ENCODE data around the gene TRAF6. TPM values are rescaled to one million over a fixed set of nuclear protein-coding genes. Genes with fewer than 3 reads are reported as not detected.
A peak's percentile ranks its signal among the peaks of the same experiment; 100 is the strongest.

TRAF6 gene
- total RNA-seq, 1 donor from 2014 or later, result 20.4 TPM

DNA sequence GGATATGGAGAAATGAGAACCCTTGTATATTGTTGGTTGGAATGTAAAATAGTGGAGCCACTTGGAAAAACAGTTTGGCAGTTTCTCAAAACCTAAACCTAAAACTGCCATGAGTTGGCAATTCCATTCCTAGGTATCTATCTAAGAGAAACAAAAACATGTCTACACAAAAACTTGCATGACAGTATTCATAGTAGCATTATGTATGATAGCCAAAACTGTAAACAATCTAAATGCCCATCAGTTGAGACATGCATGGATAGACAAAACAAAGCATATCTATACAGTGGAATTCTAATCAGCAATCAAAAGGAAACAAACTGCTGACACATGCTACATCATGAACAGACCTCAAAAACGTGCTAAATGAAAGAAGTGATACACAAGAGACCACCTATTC lies 34.9 kb downstream of the TRAF6 start:
- H3K36me3 Mint-ChIP-seq (ENCODE audit: low read depth, unreplicated experiment), result no peaks in the 10 kb centered on the region
- H3K27me3 Mint-ChIP-seq (ENCODE audit: unreplicated experiment), result peaks cover 3% of the 10 kb centered on the region
- no peak overlapping the region for H3K27ac Mint-ChIP-seq (ENCODE audit: unreplicated experiment)
- H3K9me3 Mint-ChIP-seq (ENCODE audit: unreplicated experiment), result no peaks in the 10 kb centered on the region
- TF ChIP-seq, protein P1, sequence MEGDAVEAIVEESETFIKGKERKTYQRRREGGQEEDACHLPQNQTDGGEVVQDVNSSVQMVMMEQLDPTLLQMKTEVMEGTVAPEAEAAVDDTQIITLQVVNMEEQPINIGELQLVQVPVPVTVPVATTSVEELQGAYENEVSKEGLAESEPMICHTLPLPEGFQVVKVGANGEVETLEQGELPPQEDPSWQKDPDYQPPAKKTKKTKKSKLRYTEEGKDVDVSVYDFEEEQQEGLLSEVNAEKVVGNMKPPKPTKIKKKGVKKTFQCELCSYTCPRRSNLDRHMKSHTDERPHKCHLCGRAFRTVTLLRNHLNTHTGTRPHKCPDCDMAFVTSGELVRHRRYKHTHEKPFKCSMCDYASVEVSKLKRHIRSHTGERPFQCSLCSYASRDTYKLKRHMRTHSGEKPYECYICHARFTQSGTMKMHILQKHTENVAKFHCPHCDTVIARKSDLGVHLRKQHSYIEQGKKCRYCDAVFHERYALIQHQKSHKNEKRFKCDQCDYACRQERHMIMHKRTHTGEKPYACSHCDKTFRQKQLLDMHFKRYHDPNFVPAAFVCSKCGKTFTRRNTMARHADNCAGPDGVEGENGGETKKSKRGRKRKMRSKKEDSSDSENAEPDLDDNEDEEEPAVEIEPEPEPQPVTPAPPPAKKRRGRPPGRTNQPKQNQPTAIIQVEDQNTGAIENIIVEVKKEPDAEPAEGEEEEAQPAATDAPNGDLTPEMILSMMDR (IDR thresholded peaks at IDR 0.05; ENCODE audit: unreplicated experiment), result no peak
- H3K4me1 Mint-ChIP-seq (ENCODE audit: unreplicated experiment), result peaks cover 2% of the 10 kb centered on the region
- DNase-seq (ENCODE audit: low spot score), result no peak
- no peak overlapping the region for H3K4me3 Mint-ChIP-seq (ENCODE audit: unreplicated experiment)

DNA sequence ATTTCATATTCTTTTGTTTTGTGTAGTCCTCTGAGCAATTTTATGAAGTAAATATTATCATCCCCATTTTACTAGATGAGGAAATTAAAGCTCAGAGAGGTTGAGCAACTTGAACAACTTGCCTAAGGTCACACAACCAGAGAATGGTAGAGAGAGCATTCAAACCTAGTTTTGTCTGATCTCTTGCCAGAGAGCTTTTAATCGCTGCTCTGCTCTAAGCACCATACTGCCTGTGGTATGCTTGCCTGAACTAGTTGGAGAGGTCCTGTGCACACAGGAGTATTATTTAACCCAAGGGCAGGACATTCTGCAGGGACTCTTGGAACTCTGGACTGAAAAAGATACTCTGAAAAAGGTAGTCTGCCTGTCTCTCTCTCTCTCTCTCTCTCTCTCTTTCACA lies 38.5 kb downstream of the TRAF6 start:
- H3K9me3 Mint-ChIP-seq (ENCODE audit: unreplicated experiment), result no peaks in the 10 kb centered on the region
- DNase-seq (ENCODE audit: low spot score), result no peak
- TF ChIP-seq, protein P1 (IDR thresholded peaks at IDR 0.05; ENCODE audit: unreplicated experiment), result no peak
- H3K36me3 Mint-ChIP-seq (ENCODE audit: low read depth, unreplicated experiment), result peaks cover 12% of the 10 kb centered on the region
- H3K4me3 Mint-ChIP-seq (ENCODE audit: unreplicated experiment), result peak overlapping the region; percentile 68
- H3K27ac Mint-ChIP-seq (ENCODE audit: unreplicated experiment), result no peak overlapping the region
- H3K4me1 Mint-ChIP-seq (ENCODE audit: unreplicated experiment), result peaks cover 17% of the 10 kb centered on the region
- peaks cover 3% of the 10 kb centered on the region for H3K27me3 Mint-ChIP-seq (ENCODE audit: unreplicated experiment)

DNA sequence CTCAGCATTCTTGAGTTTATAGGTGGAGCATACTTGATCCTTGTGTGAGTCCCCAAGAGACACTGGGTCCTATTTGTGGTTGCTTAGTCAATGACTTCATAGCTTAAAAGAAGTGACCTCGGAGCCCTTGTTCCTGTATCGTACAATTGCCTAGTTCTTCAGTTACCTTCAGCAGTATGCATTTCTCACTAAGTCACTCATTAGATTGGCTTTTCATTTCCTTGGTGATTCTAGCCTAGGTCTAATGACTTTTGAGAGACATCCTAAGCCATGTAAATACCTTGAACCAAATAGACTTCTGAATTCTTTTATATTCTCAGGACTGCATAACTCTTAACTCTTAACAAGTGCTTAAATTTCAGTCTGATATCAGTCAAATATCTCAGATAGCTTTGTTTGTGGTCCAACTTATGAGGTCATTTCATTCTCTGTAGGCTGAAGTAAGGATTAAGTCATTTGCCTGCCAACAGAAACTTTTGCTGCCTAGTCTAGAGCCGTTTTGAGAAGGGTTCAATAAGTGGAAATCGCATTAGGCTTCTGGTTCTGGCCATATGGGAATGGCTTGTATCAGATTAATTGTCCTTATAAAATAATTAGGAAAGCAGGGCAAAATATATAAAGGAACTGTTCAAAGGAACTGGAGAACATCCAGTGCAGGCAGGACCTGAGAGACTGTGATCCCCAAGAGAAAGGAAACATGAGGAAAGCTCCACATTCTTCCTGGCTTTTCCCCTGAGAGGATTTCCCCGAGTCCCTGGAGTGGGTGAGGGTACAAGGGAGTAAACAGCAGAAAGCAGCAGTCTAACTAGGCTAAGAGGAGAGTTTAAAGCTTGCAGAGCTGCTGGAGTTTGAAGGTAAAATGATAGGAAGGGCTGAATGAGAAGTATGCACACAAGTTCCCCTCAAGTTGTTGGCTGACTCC lies 39.9 kb downstream of the TRAF6 start:
- H3K9me3 Mint-ChIP-seq (ENCODE audit: unreplicated experiment), result no peaks in the 10 kb centered on the region
- H3K4me3 Mint-ChIP-seq (ENCODE audit: unreplicated experiment), result no peak overlapping the region
- TF ChIP-seq, protein P1 (IDR thresholded peaks at IDR 0.05; ENCODE audit: unreplicated experiment), result no peak
- no peak overlapping the region for H3K27ac Mint-ChIP-seq (ENCODE audit: unreplicated experiment)
- DNase-seq (ENCODE audit: low spot score), result no peak
- H3K36me3 Mint-ChIP-seq (ENCODE audit: low read depth, unreplicated experiment), result peaks cover 24% of the 10 kb centered on the region
- H3K4me1 Mint-ChIP-seq (ENCODE audit: unreplicated experiment), result peaks cover 20% of the 10 kb centered on the region
- peaks cover 3% of the 10 kb centered on the region for H3K27me3 Mint-ChIP-seq (ENCODE audit: unreplicated experiment)

DNA sequence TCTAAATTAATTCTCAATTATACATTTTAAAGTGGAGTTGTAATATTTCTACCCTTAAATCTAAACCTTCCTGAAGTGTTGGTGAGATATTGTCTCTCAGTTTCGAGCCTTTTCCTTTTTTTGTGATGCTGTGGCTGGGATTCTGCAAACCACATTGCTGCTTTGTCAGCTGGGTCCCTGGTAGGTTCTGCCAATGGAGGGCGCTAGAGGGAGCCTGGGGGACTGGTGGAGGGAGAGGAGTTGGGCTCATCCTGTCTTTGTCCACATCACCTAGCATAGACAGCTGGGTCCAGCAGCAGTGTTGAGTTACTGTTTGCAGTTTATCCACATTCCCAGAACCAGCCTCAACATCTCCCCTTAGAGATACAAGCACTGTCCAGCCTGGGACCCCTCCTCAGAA lies 41.0 kb downstream of the TRAF6 start:
- H3K27me3 Mint-ChIP-seq (ENCODE audit: unreplicated experiment), result peaks cover 3% of the 10 kb centered on the region
- no peak overlapping the region for H3K4me3 Mint-ChIP-seq (ENCODE audit: unreplicated experiment)

More for the DNA sequence above, 41.0 kb downstream of the TRAF6 start:
- Mint-ChIP-seq H3K36me3 (ENCODE audit: low read depth, unreplicated experiment) (peaks cover 27% of the 10 kb centered on the region), H3K4me1 (ENCODE audit: unreplicated experiment) (peaks cover 20% of the 10 kb centered on the region), H3K9me3 (ENCODE audit: unreplicated experiment) (no peaks in the 10 kb centered on the region), H3K27ac (ENCODE audit: unreplicated experiment) (peak overlapping the region; percentile 64)
- TF ChIP-seq, protein P1 (IDR thresholded peaks at IDR 0.05; ENCODE audit: unreplicated experiment), result peak; percentile 63
- DNase-seq (ENCODE audit: low spot score), result peak; percentile 75

All from endothelial cell (in vitro differentiated cells).